Activated CD4-positive, CD25-positive, alpha-beta regulatory T cell treated with anti-CD3 and anti-CD28 coated beads, Interleukin-2, amount 50 U/mL, for 24 hours (primary cell): ENCODE results near the gene ING2.
"Not testable (repeated sequence)": the region's sequence is repeated elsewhere in the genome, so short reads cannot be mapped to it uniquely, and the experiment has no call there.

ENCODE experiments used
- ATAC-seq, 2 donors: fragments of 150-1000 bp; cut with Tn5 transposase; one replicate each; pipeline ENCODE4 v1.10.0; 2021; ENCODE audit warnings: mild to moderate bottlenecking in 1 of 2, moderate library complexity in 1 of 2

The ING2 gene

GRCh38 chr4:183550345-183551093, 45.7 kb downstream of the ING2 start:
- no peak for ATAC-seq

- ATAC-seq: no peak
Observed at GRCh38 chr4:183552274-183553146, 47.7 kb downstream of the ING2 start.

GRCh38 chr4:183553147-183553478, 48.3 kb downstream of the ING2 start:
- ATAC-seq: not testable (repeated sequence)

GRCh38 chr4:183553601-183554345, 48.9 kb downstream of the ING2 start:
- ATAC-seq: no peak

GRCh38 chr4:183554346-183554686, 49.5 kb downstream of the ING2 start:
- no peak for ATAC-seq

- ATAC-seq: no peak
Observed at GRCh38 chr4:183554878-183555585, 50.2 kb downstream of the ING2 start.

- ATAC-seq: no peak
Observed at GRCh38 chr4:183556947-183557346, 52.1 kb downstream of the ING2 start.

GRCh38 chr4:183557611-183558010, 52.8 kb downstream of the ING2 start:
- ATAC-seq: no peak

- no peak for ATAC-seq
Observed at GRCh38 chr4:183558873-183559272, 54.0 kb downstream of the ING2 start.

- ATAC-seq: no peak
Observed at GRCh38 chr4:183561905-183562304, 57.0 kb downstream of the ING2 start.
